ENCODE results near the gene FIGNL2. TPM values are rescaled to one million over a fixed set of nuclear protein-coding genes. Genes with fewer than 3 reads are reported as not detected.
"Not testable (repeated sequence)": the region's sequence is repeated elsewhere in the genome, so short reads cannot be mapped to it uniquely, and the experiment has no call there.

Gene FIGNL2
- 0.91 TPM for total RNA-seq

- no peak for DNase-seq (ENCODE audit: low spot score)
Observed at GRCh38 chr12:51848326-51848727, at the start of gene FIGNL2. TSS of gene FIGNL2 (minus strand) at chr12:51848718. CDS start at chr12:51822413, 26,305 bp downstream.

- DNase-seq (ENCODE audit: low spot score): no peak
Observed at GRCh38 chr12:51897181-51897580, 48.7 kb upstream of the FIGNL2 start.

GRCh38 chr12:51896236-51896635, 47.7 kb upstream of the FIGNL2 start:
- no peak for DNase-seq (ENCODE audit: low spot score)

- no peak for DNase-seq (ENCODE audit: low spot score)
Observed at GRCh38 chr12:51895378-51896135, 47.0 kb upstream of the FIGNL2 start.

GRCh38 chr12:51893786-51894185, 45.3 kb upstream of the FIGNL2 start:
- no peak for DNase-seq (ENCODE audit: low spot score)

GRCh38 chr12:51891843-51892242, 43.3 kb upstream of the FIGNL2 start:
- no peak for DNase-seq (ENCODE audit: low spot score)

GRCh38 chr12:51890511-51891171, 42.1 kb upstream of the FIGNL2 start:
- no peak for DNase-seq (ENCODE audit: low spot score)

- DNase-seq (ENCODE audit: low spot score): no peak
Observed at GRCh38 chr12:51890133-51890464, 41.6 kb upstream of the FIGNL2 start.

GRCh38 chr12:51889216-51890132, 41.0 kb upstream of the FIGNL2 start:
- no peak for DNase-seq (ENCODE audit: low spot score)

- no peak for DNase-seq (ENCODE audit: low spot score)
Observed at GRCh38 chr12:51888316-51889215, 40.0 kb upstream of the FIGNL2 start.

GRCh38 chr12:51887476-51888315, 39.2 kb upstream of the FIGNL2 start, which contains the start of gene ANKRD33:
TSS of gene ANKRD33 (plus strand) at chr12:51888103. CDS start at chr12:51888187, 84 bp downstream.
- no peak for DNase-seq (ENCODE audit: low spot score)

GRCh38 chr12:51886021-51886710, 37.6 kb upstream of the FIGNL2 start:
- peak; percentile 79 for DNase-seq (ENCODE audit: low spot score)

GRCh38 chr12:51885294-51886020, 36.9 kb upstream of the FIGNL2 start:
- not testable (repeated sequence) for DNase-seq (ENCODE audit: low spot score)

GRCh38 chr12:51884676-51885229, 36.2 kb upstream of the FIGNL2 start:
- DNase-seq (ENCODE audit: low spot score): no peak

GRCh38 chr12:51883998-51884675, 35.6 kb upstream of the FIGNL2 start:
- DNase-seq (ENCODE audit: low spot score): no peak

- no peak for DNase-seq (ENCODE audit: low spot score)
Observed at GRCh38 chr12:51883295-51883694, 34.8 kb upstream of the FIGNL2 start.

GRCh38 chr12:51879102-51879501, 30.6 kb upstream of the FIGNL2 start:
- no peak for DNase-seq (ENCODE audit: low spot score)

GRCh38 chr12:51874486-51874885, 26.0 kb upstream of the FIGNL2 start:
- no peak for DNase-seq (ENCODE audit: low spot score)

All from ureter (tissue), 1 donor.